GM23338 (cell line): ENCODE measurements around the gene TNS1. TPM values are rescaled to one million over a fixed set of nuclear protein-coding genes. Genes with fewer than 3 reads are reported as not detected.

Source experiments
- ATAC-seq: fragments of 200-7000 bp; cut with Tn5 transposase; 3 replicates; pipeline ENCODE4 v1.9.1; 2020
- DNase-seq: peaks from one replicate; pipeline ENCODE4 v3.0.0-alpha.2; 2015; ENCODE audit warnings: low spot score
- H2AFZ ChIP-seq: fragments of 200-600 bp; sonication (generic); 2 replicates; pipeline ENCODE4 v1.8.0; 2016; ENCODE audit warnings: antibody characterized with exemption, mild to moderate bottlenecking, moderate library complexity
- H3F3A ChIP-seq: fragments of 200-600 bp; sonication (generic); replicated peaks from 2 replicates; pipeline ENCODE4 v1.8.0; 2017; ENCODE audit warnings: antibody characterized with exemption, mixed run types, low read depth
- H3K27ac ChIP-seq: fragments of 200-600 bp; sonication (generic); 2 replicates; pipeline ENCODE4 v1.6.1; 2016; ENCODE audit warnings: low read depth
- H3K27me3 ChIP-seq: fragments of 200-600 bp; sonication (generic); 2 replicates; pipeline ENCODE4 v1.8.0; 2016; ENCODE audit warnings: mild to moderate bottlenecking, mixed run types, moderate library complexity; ENCODE audit not compliant: insufficient read depth
- H3K36me3 ChIP-seq: fragments of 200-600 bp; sonication (generic); 2 replicates; pipeline ENCODE4 v1.8.0; 2016; ENCODE audit warnings: mild to moderate bottlenecking; ENCODE audit not compliant: insufficient read depth
- H3K4me1 ChIP-seq: fragments of 200-600 bp; sonication (generic); 2 replicates; pipeline ENCODE4 v1.8.0; 2016; ENCODE audit warnings: mild to moderate bottlenecking, moderate library complexity; ENCODE audit not compliant: insufficient read depth
- H3K4me2 ChIP-seq: fragments of 200-600 bp; sonication (generic); 2 replicates; pipeline ENCODE4 v1.7.1; 2017; ENCODE audit warnings: mixed run types
- H3K4me3 ChIP-seq: fragments of 200-600 bp; sonication (generic); 2 replicates; pipeline ENCODE4 v1.6.1; 2016; ENCODE audit warnings: mixed run types
- H3K79me2 ChIP-seq: fragments of 200-600 bp; sonication (generic); replicated peaks from 2 replicates; pipeline ENCODE4 v1.8.0; 2017; ENCODE audit warnings: mild to moderate bottlenecking; ENCODE audit not compliant: insufficient read depth
- H3K9me2 ChIP-seq: fragments of 200-600 bp; sonication (generic); 2 replicates; pipeline ENCODE4 v1.8.0; 2017; ENCODE audit not compliant: insufficient read depth
- H4K20me1 ChIP-seq: fragments of 200-600 bp; sonication (generic); replicated peaks from 2 replicates; pipeline ENCODE4 v1.8.0; 2017; ENCODE audit warnings: mild to moderate bottlenecking; ENCODE audit not compliant: insufficient read depth
- H3K27ac Mint-ChIP-seq: 2 replicates; pipeline ENCODE4 v1.8.0; 2020; ENCODE audit warnings: inconsistent platforms, mild to moderate bottlenecking, moderate library complexity, mixed read lengths
- H3K27me3 Mint-ChIP-seq: 3 replicates; pipeline ENCODE4 v1.8.0; 2022; ENCODE audit warnings: low read depth, mild to moderate bottlenecking, moderate library complexity, mixed read lengths, inconsistent platforms; ENCODE audit not compliant: insufficient read depth, poor library complexity
- H3K36me3 Mint-ChIP-seq: 3 replicates; pipeline ENCODE4 v1.8.0; 2021; ENCODE audit warnings: low read depth, mild to moderate bottlenecking, inconsistent platforms, moderate library complexity, mixed read lengths
- H3K4me1 Mint-ChIP-seq: 3 replicates; pipeline ENCODE4 v1.8.0; 2020; ENCODE audit warnings: mild to moderate bottlenecking, inconsistent platforms, mixed read lengths
- H3K4me3 Mint-ChIP-seq: 3 replicates; pipeline ENCODE4 v1.8.0; 2021; ENCODE audit warnings: moderate library complexity, mild to moderate bottlenecking, inconsistent platforms, mixed read lengths
- H3K9me3 Mint-ChIP-seq: 3 replicates; pipeline ENCODE4 v1.8.0; 2020; ENCODE audit warnings: moderate library complexity, mild to moderate bottlenecking, inconsistent platforms, mixed read lengths
- CTCF ChIP-seq, 2 experiments: fragments of 200-600 bp in 1 of 2; sonication (generic) in 1 of 2; conservative IDR thresholded peaks; 2 replicates each; pipeline versions ENCODE4 v1.5.1 to v1.6.1; 2016 to 2017; ENCODE audit warnings: antibody characterized with exemption in 2 of 2, low read depth in 2 of 2, mild to moderate bottlenecking in 2 of 2, moderate library complexity in 1 of 2
- JUNB ChIP-seq: IDR thresholded peaks from one replicate; pipeline ENCODE4 v1.6.1; 2016; ENCODE audit warnings: antibody characterized with exemption; ENCODE audit not compliant: unreplicated experiment
- NANOG ChIP-seq: IDR thresholded peaks from 2 replicates; pipeline ENCODE4 v1.6.1; 2016; ENCODE audit warnings: antibody characterized with exemption, borderline replicate concordance
- REST ChIP-seq: IDR thresholded peaks from one replicate; pipeline ENCODE4 v1.6.1; 2018; ENCODE audit warnings: antibody characterized with exemption; ENCODE audit not compliant: unreplicated experiment
- ZNF114 ChIP-seq: fragments of 250-450 bp; sonication (Bioruptor Pico); IDR thresholded peaks from 2 replicates; pipeline ENCODE4 v1.5.0; 2020; ENCODE audit warnings: mild to moderate bottlenecking, moderate library complexity
- ZNF331 ChIP-seq: fragments of 250-450 bp; sonication (Bioruptor Pico); IDR thresholded peaks from 2 replicates; pipeline ENCODE4 v1.5.0; 2020; ENCODE audit warnings: low read depth, mild to moderate bottlenecking, moderate library complexity
- ZNF462 ChIP-seq: fragments of 250-450 bp; sonication (Bioruptor Pico); IDR thresholded peaks from 2 replicates; pipeline ENCODE4 v1.5.0; 2020; ENCODE audit warnings: mild to moderate bottlenecking, moderate library complexity
- polyA plus RNA-seq: library from polyadenylated mRNA; unstranded; fragments of >200 nt; fragmentation: Nextera tagmentation; extraction: Ambion mirVana; gene quantifications from 2 replicates; pipeline ENCODE4 v1.2.1, GENCODE V29; 2016
- total RNA-seq: library from RNA; depleted of rRNA; stranded (reverse); fragments of >200 nt; shearing (Covaris generic); gene quantifications from 2 replicates; pipeline ENCODE4 v1.2.3, GENCODE V29; 2014

TNS1 gene
- total and polyA plus RNA-seq, 2 experiments from 2014 or later, result 2.0 to 7.4 TPM

GRCh38 chr2:217868911-217869334 is 133.9 kb downstream of the TNS1 start (continued):
- TF ChIP-seq ZNF462 (no peak), ZNF331 (no peak), ZNF114 (no peak), JUNB (no peak)

GRCh38 chr2:217868265-217868892 is 134.4 kb downstream of the TNS1 start:
- Histone ChIP-seq H3K27ac (no peak overlapping the region), H4K20me1 (no peaks in the 10 kb centered on the region), H2AFZ (no peak overlapping the region), H3K9me2 (no peaks in the 10 kb centered on the region), H3F3A (no peaks in the 10 kb centered on the region), H3K36me3 (no peaks in the 10 kb centered on the region), H3K4me3 (no peak overlapping the region), H3K4me1 (peaks cover 1% of the 10 kb centered on the region; the same call in 1 of the 2 replicates), H3K27me3 (no peaks in the 10 kb centered on the region), H3K79me2 (no peaks in the 10 kb centered on the region), H3K4me2 (no peak overlapping the region)
- Mint-ChIP-seq H3K27ac (no peak overlapping the region), H3K27me3 (peaks cover 4% of the 10 kb centered on the region), H3K9me3 (no peaks in the 10 kb centered on the region), H3K36me3 (no peaks in the 10 kb centered on the region), H3K4me3 (no peak overlapping the region), H3K4me1 (peaks cover 17% of the 10 kb centered on the region)
- DNase-seq (no peak), ATAC-seq (no peak)
- no peak for TF ChIP-seq CTCF (conservative IDR thresholded peaks at IDR 0.05; ENCODE audit: low read depth in 2 of 2)
- TF ChIP-seq JUNB, result no peak
- no peak for TF ChIP-seq NANOG
- TF ChIP-seq REST, result no peak
- no peak for TF ChIP-seq ZNF114
